D721Med (cell line): ENCODE results near the gene CDR2L.
"Not testable (repeated sequence)": the region's sequence is repeated elsewhere in the genome, so short reads cannot be mapped to it uniquely, and the experiment has no call there.

Experiments
- DNase-seq: peaks from one replicate; pipeline ENCODE4 v3.0.0; 2011; ENCODE audit warnings: low spot score; ENCODE audit not compliant: insufficient read length
- FAIRE-seq: peaks from 2 replicates; lab custom pipeline; 2011; peaks lifted over from hg19 to GRCh38; lab: Jason Lieb, UNC
- TF ChIP-seq, protein P1 (sequence below): IDR thresholded peaks from 2 replicates; pipeline ENCODE4 v1.5.1; 2012; ENCODE audit warnings: mild to moderate bottlenecking, control low read depth; ENCODE audit not compliant: insufficient read depth; ENCODE audit errors: missing control alignments

CDR2L gene

DNA sequence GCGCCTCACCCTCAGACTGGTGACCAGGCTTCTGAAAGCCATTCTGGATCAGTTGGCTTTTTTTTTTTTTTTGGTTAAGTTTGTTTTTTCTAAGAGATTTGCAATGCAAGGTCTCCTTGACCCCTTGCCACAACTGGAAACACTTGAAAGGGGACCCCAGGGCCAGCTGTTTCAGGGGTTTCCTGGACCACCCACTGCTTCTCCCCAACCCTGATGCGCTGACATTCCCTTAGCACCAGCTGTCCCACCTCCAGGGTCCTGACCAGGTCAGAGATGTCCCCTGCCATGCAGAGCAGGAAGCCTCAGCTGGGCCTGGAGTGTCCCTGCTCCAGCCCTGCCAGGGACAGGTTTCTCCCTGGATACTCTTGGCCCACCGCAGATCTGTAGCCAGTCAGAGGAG is 16.9 kb downstream of the CDR2L start:
- no peak for FAIRE-seq
- TF ChIP-seq, protein P1, sequence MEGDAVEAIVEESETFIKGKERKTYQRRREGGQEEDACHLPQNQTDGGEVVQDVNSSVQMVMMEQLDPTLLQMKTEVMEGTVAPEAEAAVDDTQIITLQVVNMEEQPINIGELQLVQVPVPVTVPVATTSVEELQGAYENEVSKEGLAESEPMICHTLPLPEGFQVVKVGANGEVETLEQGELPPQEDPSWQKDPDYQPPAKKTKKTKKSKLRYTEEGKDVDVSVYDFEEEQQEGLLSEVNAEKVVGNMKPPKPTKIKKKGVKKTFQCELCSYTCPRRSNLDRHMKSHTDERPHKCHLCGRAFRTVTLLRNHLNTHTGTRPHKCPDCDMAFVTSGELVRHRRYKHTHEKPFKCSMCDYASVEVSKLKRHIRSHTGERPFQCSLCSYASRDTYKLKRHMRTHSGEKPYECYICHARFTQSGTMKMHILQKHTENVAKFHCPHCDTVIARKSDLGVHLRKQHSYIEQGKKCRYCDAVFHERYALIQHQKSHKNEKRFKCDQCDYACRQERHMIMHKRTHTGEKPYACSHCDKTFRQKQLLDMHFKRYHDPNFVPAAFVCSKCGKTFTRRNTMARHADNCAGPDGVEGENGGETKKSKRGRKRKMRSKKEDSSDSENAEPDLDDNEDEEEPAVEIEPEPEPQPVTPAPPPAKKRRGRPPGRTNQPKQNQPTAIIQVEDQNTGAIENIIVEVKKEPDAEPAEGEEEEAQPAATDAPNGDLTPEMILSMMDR, result no peak
- DNase-seq, result no peak

DNA sequence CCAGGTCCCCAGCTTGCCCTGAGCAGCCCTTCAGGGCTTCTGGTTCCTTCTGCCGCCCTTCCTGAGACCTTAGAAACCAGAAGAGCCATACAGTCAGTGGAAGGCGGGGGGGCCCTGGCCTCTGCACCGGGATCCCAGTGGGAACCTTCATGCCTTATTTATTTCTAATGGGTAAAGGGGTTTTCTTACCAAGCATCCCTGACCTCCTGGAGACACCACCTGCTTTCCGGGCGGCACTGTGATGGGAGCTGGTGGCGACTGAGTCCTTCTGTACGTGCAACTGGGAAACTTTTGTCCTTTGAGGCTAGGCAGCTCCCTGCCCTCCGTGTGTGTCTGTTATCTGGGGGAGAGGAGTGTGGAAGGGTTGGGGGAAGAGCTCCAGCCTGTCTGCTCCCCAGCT is 17.9 kb downstream of the CDR2L start:
- DNase-seq (no peak), FAIRE-seq (no peak)
- TF ChIP-seq, protein P1, result no peak

DNA sequence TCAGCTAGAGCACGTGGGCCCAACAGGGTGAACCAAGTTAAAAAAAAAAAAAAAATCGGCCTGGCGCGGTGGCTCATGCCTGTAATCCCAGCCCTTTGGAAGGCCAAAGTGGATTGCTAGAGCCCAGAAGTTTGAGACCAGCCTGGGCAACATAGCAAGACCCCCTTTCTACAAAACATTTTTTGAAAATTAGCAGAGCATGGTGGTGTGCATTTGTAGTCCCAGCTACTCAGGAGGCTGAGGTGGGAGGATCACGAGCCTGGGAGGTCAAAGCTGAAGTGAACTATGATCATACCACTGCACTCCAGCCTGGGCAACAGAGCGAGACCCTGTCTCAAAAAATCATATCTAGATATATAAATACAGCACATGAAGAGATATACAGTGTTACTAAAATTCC is 18.7 kb downstream of the CDR2L start:
- not testable (repeated sequence) for FAIRE-seq, DNase-seq

DNA sequence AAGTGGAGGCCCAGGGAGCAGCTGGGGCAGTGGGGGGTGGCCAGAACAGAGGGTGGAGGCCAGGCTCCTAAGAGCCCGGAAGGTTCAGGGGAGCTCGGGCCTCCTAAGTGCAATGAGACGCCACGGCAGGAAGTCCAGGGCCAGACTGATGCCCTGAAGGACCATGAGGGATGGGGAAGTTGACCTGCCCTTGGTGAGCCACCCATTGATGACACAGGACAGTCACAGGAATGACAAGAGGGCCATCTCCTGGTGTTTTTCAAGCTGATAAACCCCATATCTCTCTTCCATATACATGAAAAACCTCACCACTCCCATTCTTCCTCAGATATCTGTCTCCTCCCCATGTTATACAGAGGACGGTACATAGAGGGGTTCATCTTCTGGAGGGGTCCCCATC is 19.2 kb downstream of the CDR2L start:
- TF ChIP-seq, protein P1, result no peak
- FAIRE-seq, result no peak
- no peak for DNase-seq

DNA sequence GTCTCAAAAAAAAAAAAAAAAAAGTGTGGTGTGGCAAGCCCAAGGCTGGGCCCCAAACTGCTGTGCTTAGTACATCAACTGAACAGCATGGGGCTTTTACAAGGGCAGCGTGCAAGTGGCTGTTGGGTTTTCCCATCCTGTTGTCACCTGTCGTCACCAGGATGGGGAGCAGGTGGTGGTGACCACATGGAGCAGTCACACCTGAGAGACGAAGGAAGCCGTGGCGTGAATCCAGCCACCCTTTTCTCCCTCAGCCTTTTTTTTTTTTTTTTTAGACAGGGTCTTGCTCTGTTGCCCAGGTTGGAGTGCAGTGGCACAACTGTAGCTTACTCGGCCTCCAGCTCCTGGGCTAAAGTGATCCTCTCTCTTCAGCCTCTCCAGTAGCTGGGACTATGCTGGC is 20.9 kb downstream of the CDR2L start:
- DNase-seq (no peak), FAIRE-seq (no peak)
- TF ChIP-seq, protein P1, result no peak

DNA sequence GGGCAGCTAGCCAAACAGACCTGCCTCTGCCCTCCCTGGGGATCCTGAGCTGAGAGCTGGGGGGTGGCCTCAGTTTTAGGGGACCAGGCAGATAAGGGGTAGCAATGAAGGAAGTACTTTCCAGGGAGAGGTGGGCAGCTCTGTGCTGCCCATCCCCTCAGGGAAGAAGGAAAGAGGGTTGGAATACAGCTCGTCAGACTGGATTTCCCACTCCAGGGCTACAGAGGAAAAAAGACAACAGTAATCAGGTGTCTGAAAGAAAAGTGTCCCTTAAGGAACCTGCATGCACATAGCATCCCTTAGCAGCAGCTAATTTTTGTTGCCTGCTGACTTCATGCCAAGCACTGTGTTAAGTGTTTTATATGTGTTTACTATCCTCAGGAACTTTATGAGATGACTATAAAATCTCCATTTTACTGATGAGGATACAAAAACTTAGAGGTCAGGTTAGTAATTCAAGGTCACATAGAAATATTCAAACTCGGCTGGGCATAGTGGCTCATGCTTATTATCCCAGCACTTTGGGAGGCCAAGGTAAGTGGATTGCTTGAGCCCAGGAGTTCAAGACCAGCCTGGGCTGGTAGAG is 21.8 kb downstream of the CDR2L start:
- peak; percentile 2 for DNase-seq
- TF ChIP-seq, protein P1, result no peak
- no peak for FAIRE-seq

DNA sequence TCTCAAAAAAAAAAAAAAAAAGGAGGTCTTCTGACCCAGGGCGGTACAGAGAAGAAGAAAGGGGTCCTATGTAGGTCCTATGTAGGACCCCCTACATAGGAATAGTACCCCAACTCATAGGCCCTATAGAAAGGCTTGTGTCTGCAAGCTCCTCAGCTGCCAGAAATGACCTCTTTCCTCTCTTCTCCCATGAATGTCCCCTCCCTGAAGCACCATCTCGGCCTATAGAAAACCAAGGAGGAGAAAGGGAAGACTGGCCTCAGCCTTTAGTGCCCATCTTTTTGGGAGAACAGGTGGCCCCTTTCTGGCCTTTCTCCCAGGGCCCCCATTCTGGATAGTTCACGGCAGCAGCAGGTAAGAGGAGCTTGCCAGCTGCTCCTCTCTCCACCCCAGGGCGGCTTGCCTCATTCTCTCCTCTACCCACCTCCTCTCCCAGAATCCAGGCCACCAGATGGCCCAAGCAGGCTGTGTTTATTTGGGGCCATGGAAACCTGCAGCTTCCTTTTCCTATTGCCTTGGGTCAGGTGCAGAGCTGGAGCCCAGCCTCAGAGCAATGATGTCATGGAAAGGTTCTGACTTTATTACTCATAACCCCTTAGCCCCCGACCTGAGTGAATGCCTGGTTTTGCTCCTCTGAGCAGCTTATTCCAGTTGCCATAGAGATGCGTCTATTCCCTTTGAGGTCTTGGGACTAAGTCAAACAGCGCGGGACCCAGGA is 23.4 kb downstream of the CDR2L start:
- TF ChIP-seq, protein P1, result peak; percentile 51
- FAIRE-seq (no peak), DNase-seq (peak; percentile 46)
